Measurements from ENCODE around the gene ACAP2.
"Not testable (repeated sequence)": the region's sequence is repeated elsewhere in the genome, so short reads cannot be mapped to it uniquely, and the experiment has no call there.

Gene ACAP2

DNA sequence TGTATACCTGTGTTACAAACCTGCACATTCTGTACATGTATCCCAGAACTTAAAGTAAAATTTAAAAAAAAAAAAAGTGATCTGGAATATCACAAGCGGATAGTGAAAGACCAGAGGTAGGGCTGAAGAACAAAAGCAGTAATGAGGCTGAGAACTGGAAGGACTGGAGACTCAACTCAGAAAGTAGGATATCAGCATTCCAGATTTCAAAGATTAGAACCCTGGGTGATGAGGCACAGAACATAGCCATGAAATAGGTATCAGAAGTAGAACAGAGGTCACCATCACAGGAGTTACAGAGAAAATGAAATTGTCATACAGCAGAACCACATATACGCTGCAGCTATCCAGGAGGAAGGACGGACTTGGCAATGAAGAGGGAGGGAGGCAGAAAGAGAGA lies 56.1 kb downstream of the ACAP2 start:
- no peak for DNase-seq

DNA sequence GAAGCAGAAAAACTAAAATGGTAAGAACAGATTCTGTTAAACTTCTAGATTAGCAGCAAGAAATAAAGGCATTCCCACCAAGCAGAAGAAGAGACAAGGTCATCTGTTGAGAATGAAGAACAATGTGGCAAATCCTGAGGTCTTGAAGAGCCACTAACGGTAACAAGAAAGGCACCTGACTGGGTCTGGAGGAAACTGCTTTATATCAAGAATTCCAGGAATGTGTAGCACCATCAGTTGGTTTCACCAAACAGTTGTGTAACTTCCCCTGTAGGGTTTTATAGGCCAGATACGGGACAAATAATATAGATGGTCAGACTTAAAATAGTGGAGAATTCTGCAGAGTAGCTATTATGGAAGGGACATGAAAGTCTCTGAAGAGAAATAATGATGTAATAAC lies 57.3 kb downstream of the ACAP2 start:
- DNase-seq, result no peak

DNA sequence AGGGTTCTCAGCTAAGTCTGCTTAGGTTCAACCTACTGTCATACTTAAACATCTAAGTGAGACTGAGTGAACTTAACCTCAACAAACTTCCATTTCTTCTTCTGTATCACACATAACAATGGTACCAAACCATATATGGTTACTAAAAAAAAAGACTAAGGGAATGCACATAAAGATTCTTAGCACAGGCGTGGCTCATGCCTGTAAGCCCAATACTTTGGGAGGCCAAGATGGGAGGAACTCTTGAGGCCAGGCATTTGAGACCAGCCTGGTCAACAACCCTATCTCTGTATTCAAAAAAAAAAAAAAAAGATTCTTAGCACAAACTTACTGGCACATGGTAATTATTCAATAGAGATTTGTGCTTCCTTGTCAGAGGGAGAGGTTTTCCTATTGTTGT lies 57.9 kb downstream of the ACAP2 start:
- DNase-seq, result no peak

DNA sequence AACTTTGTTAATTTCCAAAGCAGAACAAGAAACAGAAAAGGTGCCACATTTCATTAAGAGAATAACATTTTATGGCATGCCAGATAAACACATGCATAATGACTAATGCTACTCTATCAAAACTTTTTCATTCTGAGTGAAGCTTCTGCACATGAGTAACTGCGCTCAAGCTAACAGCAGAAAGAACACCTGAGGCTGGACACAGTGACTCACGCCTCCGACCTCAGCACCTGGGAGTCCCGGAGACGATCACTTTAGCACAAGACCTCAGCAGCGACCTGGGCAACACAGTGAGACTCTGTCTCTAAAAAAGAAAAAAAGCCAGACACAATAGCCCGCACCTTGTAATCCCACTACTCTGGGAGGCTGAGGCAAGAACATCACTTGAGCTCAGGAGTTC lies 70.6 kb downstream of the ACAP2 start:
- DNase-seq, result no peak

DNA sequence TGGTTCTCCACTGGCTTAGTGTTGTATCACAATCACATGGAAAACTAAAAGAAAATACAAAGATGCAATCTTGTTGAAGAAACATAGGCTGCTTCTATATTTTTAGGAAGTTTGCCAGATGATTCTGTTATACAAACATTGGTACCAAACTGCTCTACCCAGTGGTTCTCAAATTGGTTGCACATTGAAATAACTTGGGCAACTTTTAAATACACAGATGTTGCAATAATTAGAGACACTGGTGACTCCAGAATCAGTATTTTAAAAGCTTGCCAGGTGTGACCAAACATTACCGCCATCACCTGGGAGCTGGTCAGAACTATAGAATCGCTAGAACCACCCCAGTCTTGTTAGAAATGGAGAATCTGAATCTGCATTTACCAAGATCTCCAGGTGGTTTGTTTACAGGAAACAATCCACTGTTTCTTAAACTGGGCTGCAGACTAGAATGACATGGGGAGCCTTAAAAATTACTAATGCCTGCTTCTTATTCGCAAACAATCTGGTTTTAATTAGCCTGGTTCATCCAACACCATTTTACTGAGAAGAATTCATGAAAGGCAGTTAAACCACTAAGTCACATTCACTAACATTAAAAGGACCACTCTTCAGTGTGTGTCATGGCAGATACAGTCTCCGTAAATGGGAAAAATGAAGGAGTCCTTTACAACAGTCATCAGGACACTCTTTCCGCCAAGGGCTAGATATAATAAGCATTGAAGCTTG lies 76.5 kb downstream of the ACAP2 start:
- DNase-seq, result no peak

DNA sequence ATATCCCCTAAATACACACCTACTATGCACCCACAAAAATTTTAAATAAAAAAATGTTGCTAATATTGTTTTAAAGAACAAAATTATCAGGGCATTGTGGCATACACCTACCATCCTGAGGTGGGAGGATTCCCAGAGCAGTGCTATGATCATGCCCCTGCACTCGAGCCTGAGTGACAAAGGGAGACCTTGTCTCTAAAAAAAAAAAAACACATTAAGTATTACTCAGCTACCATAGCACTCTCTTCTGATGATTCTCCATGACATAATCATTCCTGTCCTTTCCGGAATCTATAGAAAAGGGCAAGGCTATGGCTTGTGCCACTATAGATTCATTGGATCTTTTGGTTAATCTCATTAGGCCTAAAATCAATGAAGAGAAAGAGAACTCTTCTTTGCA lies 77.4 kb downstream of the ACAP2 start:
- no peak for DNase-seq

DNA sequence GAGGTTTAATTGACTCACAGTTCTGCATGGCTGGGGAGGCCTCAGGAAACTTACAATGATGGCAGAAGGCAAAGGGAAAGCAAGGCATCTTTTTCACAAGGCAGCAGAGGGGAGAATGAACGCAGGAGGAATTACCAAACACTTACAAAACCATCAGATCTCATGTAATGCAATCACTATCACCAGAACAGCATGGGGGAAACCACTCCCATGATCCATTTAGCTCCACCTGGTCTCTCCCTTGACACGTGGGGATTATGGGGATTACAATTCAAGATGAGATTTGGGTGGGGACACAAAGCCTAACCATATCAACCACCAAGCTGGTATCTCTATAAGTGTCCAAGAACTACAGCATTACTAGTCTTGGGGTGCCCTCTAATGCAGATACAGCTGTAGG lies 85.0 kb downstream of the ACAP2 start:
- not testable (repeated sequence) for DNase-seq

DNA sequence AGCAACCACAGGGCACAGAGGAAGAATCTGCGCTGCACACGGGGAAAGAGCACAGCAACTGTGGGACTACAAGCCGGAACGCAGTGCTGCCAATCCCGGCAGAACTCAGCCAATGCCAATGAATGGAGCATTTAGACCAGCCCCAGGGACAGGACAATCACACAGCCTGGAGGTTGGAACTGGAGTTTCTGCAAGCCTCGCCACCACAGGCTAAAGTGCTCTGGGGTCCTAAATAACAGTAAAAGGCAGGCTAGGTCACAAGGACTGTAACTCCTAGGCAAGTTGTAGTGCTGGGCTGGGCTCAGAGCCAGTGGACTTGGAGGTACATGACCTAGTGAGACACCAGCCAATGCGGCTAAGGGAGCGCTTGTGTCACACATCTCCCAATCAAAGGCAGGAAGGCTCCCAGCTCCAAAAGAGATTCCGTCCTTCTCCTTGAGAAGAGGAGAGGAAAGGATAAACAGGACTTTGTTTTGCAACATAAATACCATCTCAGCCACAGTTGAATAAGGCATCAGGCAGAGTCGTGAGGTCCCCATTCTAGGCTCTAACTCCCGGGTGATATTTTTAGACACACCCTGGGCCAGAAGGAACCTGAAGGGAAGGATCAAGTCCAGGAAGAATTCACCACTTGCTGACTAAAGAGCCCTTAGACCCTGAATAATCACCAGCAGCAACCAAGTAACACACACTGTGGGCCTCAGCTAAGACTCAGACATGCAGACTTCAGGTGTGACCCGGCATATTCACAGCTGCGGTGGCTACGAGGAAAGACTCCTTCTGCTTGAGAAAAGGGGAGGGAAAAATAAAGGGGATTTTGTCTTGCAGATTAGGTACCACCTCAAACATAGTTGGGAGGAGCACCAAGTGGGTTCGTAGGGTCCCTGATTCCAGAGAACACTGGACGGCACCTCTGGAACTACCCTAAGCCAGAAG lies 86.4 kb downstream of the ACAP2 start:
- DNase-seq, result no peak

DNA sequence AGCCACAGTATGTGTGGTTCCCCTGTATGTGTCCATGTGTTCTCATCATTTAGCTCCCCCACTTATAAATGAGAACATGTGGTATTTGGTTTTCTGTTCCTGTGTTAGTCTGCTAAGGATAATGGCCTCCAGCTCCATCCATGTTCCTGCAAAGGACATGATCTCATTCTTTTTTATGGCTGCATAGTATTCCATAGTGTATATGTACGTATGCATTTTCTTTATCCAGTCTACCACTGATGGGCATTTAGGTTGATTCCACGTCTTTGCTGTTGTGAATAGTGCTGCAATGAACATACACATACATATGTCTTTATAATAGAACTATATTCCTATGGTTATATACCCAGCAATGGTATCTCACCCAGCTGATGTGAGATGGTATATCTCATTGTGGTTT lies 88.8 kb downstream of the ACAP2 start:
- not testable (repeated sequence) for DNase-seq

DNA sequence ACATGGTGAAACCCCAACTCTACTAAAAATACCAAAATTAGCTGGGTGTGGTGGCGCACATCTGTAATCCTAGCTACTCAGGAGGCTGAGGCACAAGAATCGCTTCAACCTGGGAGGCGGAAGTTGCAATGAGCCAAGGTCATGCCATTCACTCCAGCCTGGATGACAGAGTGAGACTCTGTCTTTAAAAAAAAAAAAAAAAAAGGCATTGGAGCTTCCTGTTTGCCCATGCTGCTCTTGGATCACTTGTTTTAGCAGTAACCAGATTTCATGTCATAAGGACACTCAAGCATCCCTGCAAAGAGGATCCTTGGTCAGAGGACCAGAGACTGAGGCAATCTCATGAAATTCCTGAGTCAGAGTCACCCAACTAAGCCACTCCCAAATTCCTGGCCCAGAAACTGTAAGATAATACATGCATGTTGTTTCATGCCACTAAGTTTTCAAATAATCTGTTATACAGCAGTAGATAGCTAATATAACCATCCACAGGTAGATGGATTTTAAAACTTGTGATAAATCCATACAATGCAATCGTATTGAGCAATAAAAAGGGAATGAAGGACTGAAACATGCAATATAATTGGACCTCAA lies 89.8 kb downstream of the ACAP2 start:
- no peak for DNase-seq

DNA sequence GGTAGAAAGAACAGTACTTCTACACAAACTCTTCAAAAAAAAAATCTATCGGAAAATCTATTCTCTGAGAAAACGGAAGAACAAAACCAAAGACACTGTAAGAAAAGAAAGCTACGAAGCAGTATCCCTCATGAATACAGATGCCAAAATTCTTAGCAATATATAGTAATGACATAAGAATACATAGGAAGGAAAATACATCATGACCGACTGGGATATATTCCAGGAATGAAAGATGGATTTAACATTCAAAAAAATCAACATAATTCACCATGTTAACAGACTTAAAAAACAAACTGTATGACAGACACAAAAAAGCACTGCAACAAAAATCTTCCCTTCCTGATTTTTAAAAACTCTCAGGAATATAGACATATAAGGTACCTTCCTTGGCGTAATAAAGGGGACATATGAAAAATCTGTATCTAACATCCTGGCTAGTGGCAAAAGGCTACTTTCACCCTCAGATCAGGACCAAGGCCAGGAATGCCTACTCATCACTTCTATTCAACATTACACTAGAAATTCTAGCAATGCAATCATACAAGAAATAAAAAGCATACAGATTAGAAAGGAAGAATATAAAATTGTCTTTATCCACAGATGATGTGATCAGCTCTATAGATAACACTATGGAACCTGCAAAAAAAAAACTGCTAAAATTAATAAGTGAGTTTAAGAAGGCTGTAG lies 94.2 kb downstream of the ACAP2 start:
- no peak for DNase-seq

DNA sequence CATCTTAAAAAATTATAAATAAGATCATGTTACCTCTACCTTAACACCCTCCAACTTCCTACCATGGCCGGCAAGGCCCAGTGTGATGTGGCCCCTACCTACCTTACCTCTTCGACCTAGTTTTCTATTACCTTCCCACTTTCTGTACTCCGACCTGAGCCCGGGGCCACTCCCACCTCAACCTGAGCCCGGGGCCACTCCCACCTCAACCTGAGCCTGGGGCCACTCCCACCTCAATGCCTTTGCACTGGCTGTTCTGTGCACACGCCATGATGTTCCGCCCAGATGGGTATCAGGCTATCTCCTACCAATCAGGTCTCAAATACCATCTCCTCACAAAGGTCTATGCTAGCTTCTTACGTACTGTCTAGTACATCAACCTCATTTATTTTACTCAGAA lies 105.1 kb downstream of the ACAP2 start:
- no peak for DNase-seq

DNA sequence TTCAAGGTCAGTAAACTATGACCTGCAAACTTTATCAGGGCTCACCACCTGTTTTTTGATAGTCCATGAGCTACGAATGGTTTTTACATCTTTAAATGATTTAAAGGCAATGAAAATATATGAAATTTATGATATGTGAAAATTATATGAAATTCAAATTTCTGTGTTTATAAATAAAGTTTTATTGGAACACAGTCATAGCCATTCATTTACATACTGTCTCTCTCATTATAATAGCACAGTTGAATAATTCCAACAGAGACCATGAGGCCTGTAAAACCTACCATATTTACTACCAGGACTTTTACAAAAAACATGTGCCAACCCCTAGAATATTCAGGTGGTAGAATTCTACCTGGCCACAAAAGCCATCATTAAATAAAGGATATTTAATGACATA lies 107.9 kb downstream of the ACAP2 start:
- no peak for DNase-seq

DNA sequence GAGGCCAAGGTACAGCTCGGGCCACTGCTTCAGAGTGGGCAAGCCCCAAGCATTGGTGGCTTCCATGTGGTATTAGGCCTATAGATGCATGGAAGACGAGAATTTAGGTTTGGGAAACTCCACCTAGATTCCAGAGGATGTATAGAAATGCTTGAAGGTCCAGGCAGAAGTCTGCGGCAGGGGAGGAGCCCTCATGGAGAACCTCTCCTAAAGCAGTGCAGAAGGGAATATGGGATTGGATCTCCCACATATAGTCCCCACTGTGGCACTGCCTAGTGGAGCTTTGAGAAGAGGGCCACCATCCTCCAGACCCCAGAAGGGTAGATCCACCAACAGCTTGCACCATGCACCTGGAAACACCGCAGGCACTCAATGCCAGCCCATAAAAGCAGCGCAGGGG lies 123.8 kb downstream of the ACAP2 start:
- no peak for DNase-seq

DNA sequence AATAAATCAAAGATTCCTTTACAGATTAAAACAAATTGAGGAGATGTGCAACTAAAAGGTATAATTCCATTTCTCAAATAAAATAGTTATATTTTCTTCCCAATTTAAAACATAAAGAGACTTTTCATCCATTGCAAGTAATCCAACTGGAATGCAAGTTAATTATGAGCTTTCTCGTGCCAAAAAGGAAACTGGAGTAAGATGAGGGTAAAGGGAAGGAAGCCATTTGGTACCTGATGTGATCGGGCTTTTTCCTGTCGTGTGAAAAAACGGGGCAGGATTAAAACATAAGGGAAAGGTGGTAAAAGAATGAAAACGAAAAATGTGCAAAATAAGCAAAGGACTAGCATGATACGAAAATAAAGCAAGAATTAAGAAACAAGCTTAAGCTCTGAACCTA lies 130.1 kb downstream of the ACAP2 start:
- DNase-seq, result no peak

DNA sequence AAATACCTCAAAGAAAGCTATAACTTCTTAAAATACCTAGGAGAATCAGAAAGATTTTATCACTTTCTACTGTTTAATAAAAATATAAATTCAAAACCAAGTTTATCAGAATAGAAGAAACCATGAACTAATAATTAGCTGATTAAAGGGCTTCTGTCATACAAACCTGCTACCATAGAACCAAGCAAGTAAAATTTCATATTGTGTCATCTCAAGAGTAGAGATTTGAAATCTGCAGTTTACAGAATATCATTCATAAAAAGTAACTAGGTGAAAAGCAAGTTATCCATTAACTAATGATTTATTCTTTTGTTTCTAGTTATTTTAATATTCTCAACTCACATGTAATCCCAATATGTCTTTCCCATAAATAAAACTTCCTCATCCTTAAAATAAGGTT lies 135.1 kb downstream of the ACAP2 start:
- DNase-seq, result no peak

DNA sequence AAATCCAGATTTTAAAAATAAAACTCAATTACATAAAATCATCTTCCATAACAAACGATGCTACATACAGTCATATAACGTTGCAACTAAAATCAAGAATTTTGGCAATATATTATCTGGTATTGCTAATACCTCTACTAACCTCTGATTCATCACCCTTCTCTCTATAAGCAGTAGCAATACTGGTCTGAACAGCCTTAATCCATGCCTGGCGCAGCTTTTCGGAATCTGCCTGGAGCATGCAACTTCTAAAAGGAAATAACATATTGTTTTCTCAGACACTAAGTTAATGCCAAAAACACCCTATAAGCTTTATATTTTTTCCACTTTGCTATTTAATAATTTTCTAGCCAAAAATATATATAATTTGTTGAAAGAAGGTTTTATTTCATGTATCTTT lies 136.5 kb downstream of the ACAP2 start:
- DNase-seq, result no peak

DNA sequence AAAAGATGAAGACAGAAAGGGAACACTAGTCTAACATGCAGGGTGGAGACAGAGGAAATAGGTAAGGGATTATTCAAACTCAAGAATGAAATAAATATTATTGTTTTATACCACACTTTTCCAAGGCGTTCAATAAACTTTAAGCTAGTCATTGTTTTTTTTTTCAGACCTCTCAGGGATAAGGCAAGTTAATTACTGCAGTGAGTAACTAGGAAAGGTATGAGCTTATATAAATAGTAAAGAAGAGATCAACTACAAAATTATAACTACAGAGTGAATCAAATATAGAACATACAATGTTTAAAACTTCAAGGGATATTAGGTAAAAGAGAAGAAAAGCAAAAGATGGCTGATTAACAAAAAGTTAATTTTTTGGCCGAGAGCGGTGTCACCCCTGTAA lies 140.4 kb downstream of the ACAP2 start:
- no peak for DNase-seq

DNA sequence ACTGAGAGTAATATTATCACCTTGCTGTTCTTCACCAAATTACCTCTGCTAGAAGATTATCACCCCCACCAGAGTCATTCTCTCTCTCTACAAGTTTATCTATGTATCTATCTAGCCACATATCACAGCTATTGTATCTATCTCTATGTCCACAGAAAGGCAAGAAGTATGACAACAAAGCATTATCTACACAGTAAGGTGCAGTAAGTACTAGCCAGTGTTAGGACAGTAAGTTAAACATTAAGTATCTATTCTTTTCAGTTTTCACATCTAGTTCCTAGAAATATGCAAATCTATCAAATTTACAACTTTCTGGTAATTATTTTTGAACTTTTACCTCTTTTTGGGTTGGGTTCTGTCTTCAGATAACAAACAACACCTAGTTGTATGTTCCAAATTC lies 145.4 kb downstream of the ACAP2 start:
- no peak for DNase-seq

DNA sequence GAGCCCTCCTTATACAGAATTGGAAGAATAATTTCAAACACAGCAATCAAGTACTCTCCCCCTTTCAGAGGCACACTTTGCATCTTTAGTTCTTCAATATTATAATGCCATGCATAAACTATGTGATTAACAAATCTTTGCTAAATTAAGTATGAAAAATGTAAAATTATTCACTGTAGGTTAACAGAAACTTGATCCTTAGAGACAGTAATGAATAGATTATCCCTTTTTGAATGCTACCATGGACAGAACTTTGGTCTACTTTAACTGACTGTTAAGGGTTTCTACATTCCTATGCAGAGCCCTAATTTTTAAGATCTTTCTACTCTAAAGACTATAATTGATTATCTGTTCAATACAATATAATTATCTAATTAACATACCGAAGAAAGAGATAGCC lies 146.2 kb downstream of the ACAP2 start:
- no peak for DNase-seq

DNA sequence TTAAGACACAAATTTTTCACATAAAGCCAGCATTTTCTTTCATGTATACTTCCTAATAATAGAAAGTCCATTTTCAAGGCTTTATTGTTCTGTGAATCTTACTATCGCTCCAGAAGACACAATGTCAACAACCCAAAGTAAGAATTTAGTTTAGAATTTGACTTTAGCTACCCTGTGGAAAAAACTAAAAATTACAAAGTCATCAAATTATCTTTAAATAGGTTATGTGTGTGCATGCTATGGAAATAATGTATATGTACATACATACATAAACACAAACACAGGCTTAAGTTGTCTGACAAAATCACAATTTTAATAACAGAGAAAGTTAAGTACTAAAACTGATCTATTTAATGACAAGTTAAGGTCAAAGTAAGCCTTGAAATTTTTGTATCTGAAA lies 151.7 kb downstream of the ACAP2 start:
- DNase-seq, result no peak

DNA sequence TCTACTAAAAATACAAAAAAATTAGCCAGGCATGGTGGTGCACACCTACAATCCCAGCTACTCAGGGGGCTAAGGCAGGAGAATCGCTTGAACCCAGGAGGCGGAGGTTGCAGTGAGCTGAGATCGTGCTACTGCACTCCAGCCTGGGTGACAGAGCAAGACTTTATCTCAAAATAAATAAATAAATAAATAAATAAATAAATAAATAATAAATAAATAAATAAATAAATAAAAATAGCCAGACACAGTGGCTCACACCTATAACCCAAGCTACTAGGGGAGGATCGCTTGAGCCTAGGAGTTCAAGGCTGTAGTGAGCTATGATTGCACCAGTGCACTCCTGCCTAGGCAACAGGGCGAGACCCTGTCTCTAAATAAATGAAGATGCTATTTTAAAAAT lies 152.2 kb downstream of the ACAP2 start:
- not testable (repeated sequence) for DNase-seq

DNA sequence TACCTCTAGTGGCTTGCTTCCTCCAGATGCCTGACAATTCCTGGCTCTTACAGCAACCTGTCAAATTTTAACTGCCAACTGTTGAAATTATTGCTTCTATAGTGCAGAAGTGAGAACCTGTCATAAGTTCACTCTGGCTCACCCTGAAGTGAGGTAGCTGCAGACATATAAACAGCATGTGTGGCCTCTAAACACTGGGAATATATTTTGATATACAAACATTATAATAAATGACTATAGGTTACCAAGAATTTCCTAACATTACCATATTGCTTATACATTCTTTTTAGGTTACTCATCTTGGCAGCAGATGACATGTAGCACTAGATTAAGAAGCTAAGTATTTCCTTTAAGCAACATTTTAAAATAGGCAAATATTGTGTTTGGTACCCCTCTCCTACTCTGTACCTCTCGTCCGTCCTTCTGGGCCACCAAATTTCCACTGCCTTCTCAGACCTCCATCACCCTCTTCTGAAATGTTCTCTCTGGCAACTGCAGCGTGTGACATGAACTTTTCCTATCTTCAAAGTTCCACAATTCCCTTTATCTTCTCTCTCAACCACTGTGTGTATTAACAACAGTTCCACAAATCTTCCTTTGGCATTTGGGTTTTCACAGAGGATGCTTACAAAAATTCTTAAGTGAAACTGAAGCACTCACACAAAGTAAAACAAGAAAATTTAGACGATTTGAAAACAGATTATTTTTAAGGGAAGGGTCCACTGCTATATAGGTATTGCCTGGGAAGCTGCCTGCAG lies 156.5 kb downstream of the ACAP2 start:
- DNase-seq, result no peak

Data from CD4-positive, alpha-beta T cell treated with Interleukin-1 beta for 1 hour (primary cell).